GM18517 (cell line): ENCODE data around the gene OTOF.

Experiments used
- ATAC-seq: cut with Tn5 transposase; IDR thresholded peaks from one replicate; pipeline ENCODE4 v1.9.1; 2021; ENCODE audit warnings: mild to moderate bottlenecking, moderate library complexity; ENCODE audit not compliant: unreplicated experiment

Gene OTOF

DNA sequence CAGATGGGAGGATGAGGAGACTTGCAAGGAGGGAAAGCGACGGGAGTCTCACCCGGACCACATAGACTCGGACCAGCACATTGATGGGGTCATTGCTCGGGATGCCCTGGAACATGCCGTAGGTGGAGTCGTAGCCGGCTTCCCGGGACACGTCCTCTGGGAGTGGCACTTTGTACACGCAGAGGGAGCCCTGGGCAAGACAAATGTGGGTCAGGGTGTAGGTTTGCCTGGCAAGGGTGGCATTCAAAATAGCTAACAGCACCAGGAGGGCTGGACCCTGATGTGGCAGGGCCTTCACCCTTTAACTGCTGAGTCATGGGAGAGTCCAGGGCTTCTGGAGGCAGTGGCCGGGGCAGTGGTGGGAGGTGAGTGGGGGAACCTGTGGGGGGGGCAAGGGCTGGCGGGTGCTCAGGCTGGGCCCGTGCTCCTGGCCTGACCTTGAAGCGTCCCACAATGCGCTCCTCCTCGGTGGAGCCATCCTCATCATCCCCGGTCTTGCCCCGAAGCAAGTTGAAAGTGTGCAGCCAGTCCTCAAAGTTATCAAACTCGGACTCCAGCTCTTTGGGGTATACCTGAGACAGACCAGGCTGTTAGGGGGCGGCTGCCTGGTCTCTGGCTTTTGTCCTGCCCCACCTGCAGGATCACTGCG is 11.1 kb downstream of the OTOF start:
- ATAC-seq: no peak

DNA sequence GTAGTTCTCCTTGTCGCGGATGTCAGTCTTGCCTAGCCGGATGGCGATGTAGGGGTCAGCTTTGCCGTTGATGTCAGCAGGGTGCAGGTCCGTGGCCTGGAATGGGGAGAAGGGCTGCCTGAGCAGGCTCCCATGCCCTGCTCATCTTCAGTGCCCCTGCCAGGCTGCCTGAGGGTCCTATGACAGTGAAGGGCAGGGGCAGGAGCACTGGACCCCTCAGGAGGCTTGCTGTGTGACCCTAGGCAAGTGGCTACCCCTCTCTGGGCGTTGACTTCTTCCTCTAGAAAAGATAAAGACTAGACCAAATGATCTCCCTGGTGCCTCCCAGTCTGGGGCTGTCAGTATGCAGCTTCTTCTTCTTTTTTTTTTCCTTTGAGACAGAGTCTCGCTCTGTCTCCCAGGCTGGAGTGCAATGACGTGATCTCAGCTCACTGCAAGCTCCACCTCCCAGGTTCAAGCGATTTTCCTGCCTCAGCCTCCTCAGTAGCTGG is 11.9 kb downstream of the OTOF start:
- ATAC-seq: no peak

GRCh38 chr2:26465266-26465925 is 12.5 kb downstream of the OTOF start:
- ATAC-seq: no peak

DNA sequence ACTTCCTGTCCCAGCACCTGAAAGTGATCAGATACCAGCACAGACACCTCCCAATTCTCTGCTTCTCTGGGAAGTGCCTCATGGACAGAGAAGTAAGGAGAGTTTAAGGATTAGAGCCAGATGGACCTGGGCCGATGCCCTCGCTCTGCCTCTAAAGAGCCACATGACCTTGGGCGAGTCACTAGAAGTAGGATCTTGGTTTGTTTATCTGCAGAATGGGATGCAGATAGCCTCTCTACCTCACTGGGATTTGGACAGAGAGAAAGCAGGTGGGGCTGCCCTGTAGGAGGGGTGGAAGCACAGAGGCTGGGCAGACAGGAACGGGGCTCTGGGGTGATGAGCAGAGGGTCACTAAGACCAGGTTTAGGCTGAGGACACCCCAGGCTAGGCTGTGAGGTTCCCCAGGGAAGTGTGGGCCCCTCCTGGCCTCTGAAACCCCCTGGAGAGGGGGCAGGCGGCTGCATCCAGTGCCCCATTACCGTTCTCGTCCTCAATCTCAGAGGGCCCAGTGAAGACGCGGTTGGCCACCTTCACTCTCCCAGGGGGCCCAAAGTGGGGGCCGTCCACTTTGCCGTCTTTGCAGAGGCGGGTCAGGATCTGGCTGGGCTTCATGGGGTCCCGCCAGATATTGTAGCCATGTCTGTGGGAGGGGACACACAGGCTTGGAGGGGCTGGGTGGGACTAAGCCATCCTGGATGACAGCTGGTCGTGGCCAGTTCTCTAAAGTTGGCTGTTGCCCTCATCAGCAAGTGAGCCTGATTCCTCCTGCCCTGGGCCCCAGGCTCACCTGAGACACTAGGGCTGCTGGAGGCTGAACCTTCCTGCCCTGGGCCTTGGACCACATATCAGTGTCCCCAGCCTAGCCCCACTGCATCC is 13.3 kb downstream of the OTOF start:
- ATAC-seq: no peak

DNA sequence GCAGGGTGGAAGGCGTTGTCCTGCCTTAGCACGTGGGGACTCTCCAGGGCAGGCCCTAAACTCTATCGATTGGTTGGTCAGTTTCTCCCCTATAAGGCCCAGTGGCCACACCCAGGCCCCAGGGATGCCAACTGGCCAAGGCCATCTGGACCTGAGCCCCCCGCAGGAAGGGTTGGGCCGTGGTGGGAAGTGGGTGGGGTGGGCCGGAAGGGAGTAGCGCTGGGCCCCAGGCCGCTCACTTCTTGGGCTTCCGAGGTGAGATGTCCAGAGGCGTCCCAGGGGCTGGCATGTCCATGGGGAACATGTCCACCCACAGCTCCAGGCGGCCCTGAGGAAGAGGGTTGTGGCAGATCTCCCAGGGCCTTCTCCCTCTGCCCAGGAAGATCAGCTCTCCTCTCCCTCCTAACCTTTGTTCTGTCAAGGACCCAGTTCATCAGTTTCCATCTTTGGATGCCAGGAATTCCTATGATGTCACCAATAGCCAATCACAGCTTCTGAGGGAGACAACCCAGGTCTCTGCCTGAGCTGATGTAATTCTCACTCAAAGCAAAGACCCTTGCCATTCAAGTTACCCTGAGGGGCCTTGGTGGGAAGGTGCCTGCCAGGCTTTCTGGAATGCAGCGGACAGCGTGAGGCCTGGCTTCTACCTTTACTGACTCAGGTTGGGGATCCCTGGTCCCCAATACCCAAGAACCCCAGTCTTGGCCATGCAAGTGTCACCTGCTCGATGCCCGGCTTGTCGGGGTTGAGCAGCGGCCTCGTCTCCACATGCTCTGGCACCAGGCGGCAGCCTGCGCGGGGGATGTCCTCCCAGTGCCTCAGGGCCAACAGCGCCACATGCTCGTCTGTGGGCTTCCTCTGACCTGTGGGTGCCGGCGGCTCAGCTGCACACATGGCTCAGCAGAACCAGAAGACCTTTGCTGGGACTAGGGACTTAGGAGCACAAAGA is 14.4 kb downstream of the OTOF start:
- ATAC-seq: no peak

DNA sequence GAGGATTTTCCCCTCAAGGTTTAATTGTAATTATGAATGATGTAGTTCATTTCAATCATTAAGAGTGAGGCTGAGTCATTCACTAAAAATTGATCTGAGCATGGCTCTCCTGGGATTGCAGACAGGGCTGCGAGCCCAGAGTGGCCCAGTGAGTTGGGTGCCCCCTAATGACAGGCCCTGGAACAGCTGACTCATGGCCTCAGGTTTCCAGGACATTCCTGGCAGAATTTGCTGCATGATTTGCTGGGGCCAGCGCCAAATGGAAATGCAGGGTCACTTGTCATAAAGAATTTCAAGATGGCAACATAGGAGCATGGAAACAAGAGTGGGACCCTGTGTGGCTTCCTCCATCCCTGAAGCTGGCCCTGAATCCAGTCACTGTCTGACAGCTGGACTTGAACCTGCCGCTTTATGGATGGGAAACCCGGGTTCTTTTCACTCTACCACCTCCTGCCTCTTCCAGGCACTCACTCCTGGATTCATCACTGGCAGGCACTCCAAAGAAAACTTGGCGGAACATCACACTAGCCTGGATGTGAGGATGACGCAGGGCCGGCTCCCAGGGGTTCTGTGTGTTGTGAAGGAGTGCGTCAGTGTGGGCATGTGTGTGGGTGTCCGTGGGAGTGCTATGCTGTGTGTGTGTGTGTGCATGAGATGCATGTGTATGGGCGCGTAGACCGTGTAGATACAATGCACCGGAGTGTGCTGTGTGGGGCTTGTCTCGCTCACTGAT is 15.2 kb downstream of the OTOF start:
- no peak for ATAC-seq

- no peak for ATAC-seq
Observed at GRCh38 chr2:26462100-26462499, 15.8 kb downstream of the OTOF start.

- no peak for ATAC-seq
Observed at GRCh38 chr2:26461601-26462023, 16.3 kb downstream of the OTOF start.

DNA sequence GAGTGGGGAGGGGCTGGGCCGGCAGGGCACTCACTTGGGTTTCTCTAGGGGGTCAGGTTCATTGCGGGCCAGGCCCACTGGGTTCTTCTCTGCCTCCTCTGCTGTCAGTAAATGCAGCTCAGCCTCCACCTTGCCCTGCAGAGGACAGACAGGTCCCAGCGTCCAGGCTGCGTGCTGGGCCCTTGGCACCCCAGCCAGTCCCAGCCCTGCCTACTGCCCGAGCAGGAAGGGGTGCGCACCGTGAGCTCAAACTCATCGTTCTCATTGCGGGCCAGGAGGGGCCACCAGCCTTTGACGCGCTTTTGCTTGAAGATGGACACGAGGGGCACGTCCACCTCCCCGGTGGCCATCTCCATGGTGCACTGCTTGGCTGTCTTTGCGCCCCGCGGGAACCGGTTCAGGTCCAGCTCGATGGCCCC is 17.3 kb downstream of the OTOF start:
- no peak for ATAC-seq

- ATAC-seq: no peak
Observed at GRCh38 chr2:26459991-26460612, 17.8 kb downstream of the OTOF start.

- no peak for ATAC-seq
Observed at GRCh38 chr2:26458365-26459042, 19.4 kb downstream of the OTOF start.

- ATAC-seq: no peak
Observed at GRCh38 chr2:26457695-26458364, 20.1 kb downstream of the OTOF start.

DNA sequence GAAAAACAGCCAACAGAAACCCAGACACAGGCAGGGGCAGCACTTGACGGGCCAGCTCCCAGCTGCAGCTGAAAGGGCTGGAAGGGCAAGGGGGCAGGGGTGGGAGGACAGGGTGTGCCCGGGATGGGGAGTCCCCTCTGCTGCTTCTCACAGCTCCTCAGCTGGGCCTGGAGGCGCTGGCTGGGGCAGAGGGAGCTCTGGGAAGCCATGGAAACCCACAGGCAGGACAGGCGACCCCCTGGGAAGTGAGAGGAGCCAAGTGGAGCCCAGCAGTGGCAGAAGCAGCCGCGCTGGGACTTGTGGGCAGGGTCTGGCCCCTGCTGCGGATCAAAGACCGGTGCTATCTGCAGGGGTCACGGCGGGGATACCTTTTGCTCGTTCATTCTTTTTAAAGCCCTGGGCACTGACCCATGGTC is 20.7 kb downstream of the OTOF start:
- ATAC-seq: no peak

DNA sequence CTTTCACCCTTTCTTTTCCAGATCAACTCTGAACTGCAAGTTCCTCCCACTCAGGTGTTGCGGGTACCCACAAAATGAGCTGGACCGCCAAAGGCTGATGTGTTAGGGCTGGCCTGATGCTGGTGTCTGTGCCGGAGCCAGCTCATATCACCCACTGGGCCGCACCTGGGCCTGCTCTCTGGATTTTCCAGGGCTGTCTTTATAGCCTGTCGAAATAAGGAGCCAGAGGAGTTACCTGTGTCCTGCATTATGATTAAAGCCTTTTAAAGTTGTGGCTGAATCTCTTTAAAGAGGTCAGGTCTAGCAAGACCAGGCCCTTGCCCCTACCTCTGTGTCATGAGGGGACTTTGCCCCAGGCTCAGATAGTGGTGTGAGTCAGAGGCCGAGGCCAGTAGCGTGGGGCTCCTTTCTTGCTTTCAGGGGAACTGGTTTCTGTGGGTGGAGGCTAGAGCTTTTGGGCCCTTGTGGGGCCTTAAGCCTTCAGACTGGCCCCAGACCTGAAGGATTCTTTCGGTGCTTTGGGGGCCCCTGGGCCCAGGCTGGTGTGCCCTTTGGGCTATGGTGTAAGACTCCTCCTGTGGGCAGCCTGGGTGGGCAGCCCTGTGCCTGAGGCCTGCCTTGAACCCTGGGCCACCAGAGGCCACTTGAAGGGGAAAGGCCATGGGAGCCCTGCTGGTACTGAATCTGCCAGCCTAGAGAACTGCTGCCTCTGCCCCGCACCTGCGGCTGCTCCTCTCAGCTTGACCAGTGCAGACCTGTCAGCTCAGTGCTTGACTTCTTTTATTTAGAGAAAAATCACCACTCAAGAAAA is 21.3 kb downstream of the OTOF start:
- no peak for ATAC-seq

DNA sequence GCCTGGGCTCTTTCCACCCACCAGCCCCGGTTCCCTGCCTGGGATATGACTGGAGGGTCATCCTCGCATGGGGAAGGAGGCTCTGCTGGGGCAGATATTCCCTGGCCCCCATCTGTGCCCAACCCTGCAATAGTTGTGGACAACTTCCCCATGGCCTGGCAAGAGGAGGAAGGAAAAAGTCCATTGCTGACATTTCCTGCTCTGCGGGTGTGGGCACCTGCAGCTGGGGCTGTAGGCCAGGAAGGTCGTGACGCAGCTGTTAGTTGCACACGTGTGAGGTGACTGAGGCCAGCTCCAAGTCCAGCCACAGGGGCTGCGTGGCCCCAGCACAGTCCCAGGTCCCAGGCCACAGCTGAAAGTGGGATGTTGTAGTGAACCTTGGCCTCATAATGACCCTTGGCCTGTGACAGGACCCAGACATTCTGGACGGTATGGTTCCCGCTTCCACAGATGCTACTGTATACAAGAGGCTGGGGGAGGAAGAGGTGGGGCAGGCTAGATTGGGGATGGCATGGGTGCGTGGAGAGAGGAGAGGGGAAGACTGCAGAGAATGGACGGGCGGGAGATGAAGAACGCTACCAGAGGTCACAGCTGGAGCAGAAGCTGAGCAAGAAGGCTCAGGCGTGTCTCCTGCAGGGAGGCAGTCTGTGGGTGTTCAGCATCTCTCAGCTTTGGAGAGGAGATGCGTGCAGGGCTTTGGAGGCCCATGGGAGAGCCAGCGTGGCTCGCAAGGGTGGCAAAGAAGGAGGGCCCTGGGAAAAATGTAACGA is 22.1 kb downstream of the OTOF start:
- ATAC-seq: no peak

DNA sequence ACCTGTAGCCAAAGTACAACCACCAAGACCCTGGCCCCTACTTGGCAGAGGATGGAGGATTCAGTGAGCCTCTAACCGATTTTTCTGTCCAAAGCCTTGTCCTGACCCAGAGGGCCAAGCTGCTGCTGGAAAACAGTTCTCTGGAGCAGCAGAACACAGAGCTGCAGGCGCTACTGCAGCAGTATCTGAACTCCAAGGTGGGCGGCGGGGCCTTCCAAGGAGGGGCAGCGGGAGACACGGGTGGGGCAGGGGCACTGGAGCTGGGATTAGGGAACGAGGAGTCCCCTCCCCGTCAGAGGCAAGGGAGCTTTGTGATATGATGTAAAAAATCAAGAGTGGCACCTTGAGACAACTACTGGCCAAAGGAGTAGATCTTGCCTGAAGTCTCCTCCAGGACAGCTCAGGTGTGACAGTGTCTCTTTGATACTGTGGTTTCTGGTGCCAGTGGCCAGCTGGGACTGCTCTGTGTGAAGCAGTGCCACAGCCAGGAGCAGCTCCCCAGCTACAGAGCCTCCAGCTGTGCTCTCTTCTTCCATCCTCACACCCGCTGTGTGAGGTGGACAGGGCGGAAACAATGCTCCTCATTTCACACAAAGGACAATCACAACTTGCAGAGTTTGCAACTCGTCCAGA is 22.8 kb downstream of the OTOF start:
- no peak for ATAC-seq
